Eye (tissue), 1 donor: ENCODE measurements around the gene WDR46.

Experiments
- DNase-seq: peaks from one replicate; pipeline ENCODE4 v3.0.0-alpha.2; 2015

WDR46 gene

GRCh38 chr6:33313105-33313708 is 24.2 kb upstream of the WDR46 start:
- DNase-seq: peak; percentile 74

GRCh38 chr6:33312361-33313104 is 23.5 kb upstream of the WDR46 start:
- DNase-seq: peak; percentile 63

- DNase-seq: no peak
Observed at GRCh38 chr6:33306356-33306755, 17.3 kb upstream of the WDR46 start.

GRCh38 chr6:33305052-33305451 is 16.0 kb upstream of the WDR46 start:
- DNase-seq: no peak

- DNase-seq: no peak
Observed at GRCh38 chr6:33304216-33304615, 15.2 kb upstream of the WDR46 start.

- no peak for DNase-seq
Observed at GRCh38 chr6:33301877-33302276, 12.8 kb upstream of the WDR46 start.

GRCh38 chr6:33299237-33299944 is 10.4 kb upstream of the WDR46 start:
- peak; percentile 97 for DNase-seq

GRCh38 chr6:33298773-33299236 is 9.8 kb upstream of the WDR46 start, which contains the start of gene RGL2:
RGL2 (minus strand) TSS chr6:33298942; CDS start chr6:33298610, 332 bp downstream.
- no peak for DNase-seq

- peak; percentile 76 for DNase-seq
Observed at GRCh38 chr6:33297956-33298772, 9.1 kb upstream of the WDR46 start.

GRCh38 chr6:33297406-33297955 is 8.4 kb upstream of the WDR46 start:
- peak; percentile 50 for DNase-seq

- no peak for DNase-seq
Observed at GRCh38 chr6:33296797-33297405, 7.9 kb upstream of the WDR46 start.

- no peak for DNase-seq
Observed at GRCh38 chr6:33295621-33296369, 6.8 kb upstream of the WDR46 start.

- DNase-seq: no peak
Observed at GRCh38 chr6:33294086-33294823, 5.2 kb upstream of the WDR46 start.

GRCh38 chr6:33292996-33293682 is 4.1 kb upstream of the WDR46 start:
- no peak for DNase-seq

- no peak for DNase-seq
Observed at GRCh38 chr6:33290459-33290858, 1.4 kb upstream of the WDR46 start.

- DNase-seq: no peak
Observed at GRCh38 chr6:33289784-33290315, 811 bp upstream of the WDR46 start.

GRCh38 chr6:33288141-33288920 is 708 bp downstream of the WDR46 start:
- DNase-seq: no peak
